HG03280 (cell line): ENCODE measurements around the gene CCND2.
"Not testable (repeated sequence)": the region's sequence is repeated elsewhere in the genome, so short reads cannot be mapped to it uniquely, and the experiment has no call there.

Experiments
- ATAC-seq: cut with Tn5 transposase; IDR thresholded peaks from one replicate; pipeline ENCODE4 v1.9.1; 2021; ENCODE audit warnings: mild to moderate bottlenecking, moderate library complexity; ENCODE audit not compliant: unreplicated experiment

CCND2 gene

GRCh38 chr12:4273652-4274395 lies at the start of gene CCND2:
TSS of gene CCND2 (plus strand) at chr12:4273762. CDS start at chr12:4274041, 279 bp downstream.
- ATAC-seq = peak; percentile 29

- ATAC-seq = no peak
Observed at GRCh38 chr12:4224206-4224889, 49.2 kb upstream of the CCND2 start.

GRCh38 chr12:4225571-4225970 lies 48.0 kb upstream of the CCND2 start:
- no peak for ATAC-seq

GRCh38 chr12:4227046-4227445 lies 46.5 kb upstream of the CCND2 start:
- ATAC-seq = no peak

- no peak for ATAC-seq
Observed at GRCh38 chr12:4228122-4228580, 45.4 kb upstream of the CCND2 start.

- ATAC-seq = no peak
Observed at GRCh38 chr12:4230526-4230925, 43.0 kb upstream of the CCND2 start.

- ATAC-seq = no peak
Observed at GRCh38 chr12:4238577-4238976, 35.0 kb upstream of the CCND2 start.

GRCh38 chr12:4239746-4240145 lies 33.8 kb upstream of the CCND2 start:
- ATAC-seq = no peak

- no peak for ATAC-seq
Observed at GRCh38 chr12:4240161-4240783, 33.3 kb upstream of the CCND2 start.

- no peak for ATAC-seq
Observed at GRCh38 chr12:4240981-4241380, 32.6 kb upstream of the CCND2 start.

- no peak for ATAC-seq
Observed at GRCh38 chr12:4241592-4241991, 32.0 kb upstream of the CCND2 start.

GRCh38 chr12:4242595-4242994 lies 31.0 kb upstream of the CCND2 start:
- no peak for ATAC-seq

GRCh38 chr12:4243091-4243490 lies 30.5 kb upstream of the CCND2 start:
- no peak for ATAC-seq

- not testable (repeated sequence) for ATAC-seq
Observed at GRCh38 chr12:4243491-4244100, 30.0 kb upstream of the CCND2 start.

- no peak for ATAC-seq
Observed at GRCh38 chr12:4244868-4245267, 28.7 kb upstream of the CCND2 start.

GRCh38 chr12:4245446-4245845 lies 28.1 kb upstream of the CCND2 start:
- no peak for ATAC-seq

GRCh38 chr12:4246116-4246515 lies 27.4 kb upstream of the CCND2 start:
- no peak for ATAC-seq

GRCh38 chr12:4250691-4251090 lies 22.9 kb upstream of the CCND2 start:
- no peak for ATAC-seq

GRCh38 chr12:4251216-4251891 lies 22.2 kb upstream of the CCND2 start:
- ATAC-seq = no peak

- no peak for ATAC-seq
Observed at GRCh38 chr12:4251967-4252366, 21.6 kb upstream of the CCND2 start.

GRCh38 chr12:4252601-4253000 lies 21.0 kb upstream of the CCND2 start:
- no peak for ATAC-seq
